GM21390 (cell line): Measurements from ENCODE around the gene KRTAP5-4.
"Not testable (repeated sequence)": the region's sequence is repeated elsewhere in the genome, so short reads cannot be mapped to it uniquely, and the experiment has no call there.

Experiments used
- ATAC-seq: cut with Tn5 transposase; IDR thresholded peaks from one replicate; pipeline ENCODE4 v1.9.1; 2021; ENCODE audit not compliant: unreplicated experiment

The KRTAP5-4 gene

DNA sequence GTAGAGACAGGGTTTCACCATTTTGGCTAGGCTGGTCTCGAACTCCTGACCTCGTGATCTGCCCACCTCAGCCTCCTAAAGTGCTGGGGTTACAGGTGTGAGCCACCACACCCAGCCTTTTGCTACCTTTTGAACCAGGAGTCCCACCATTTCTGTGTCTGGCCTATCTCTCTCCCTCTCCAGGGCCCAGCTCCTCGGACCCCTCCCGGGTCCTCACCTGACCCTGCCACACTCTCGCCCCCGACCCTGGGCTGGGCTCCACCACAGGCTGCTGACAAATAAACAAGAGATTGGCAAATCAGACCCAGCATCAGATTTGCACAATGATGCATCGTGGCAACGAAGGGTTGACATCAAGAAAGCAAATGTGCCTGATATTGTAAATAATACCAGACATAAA, 16.4 kb upstream of the KRTAP5-4 start:
- ATAC-seq, result no peak

- ATAC-seq, result no peak
Measured at GRCh38 chr11:1637628-1638027, 15.7 kb upstream of the KRTAP5-4 start.

DNA sequence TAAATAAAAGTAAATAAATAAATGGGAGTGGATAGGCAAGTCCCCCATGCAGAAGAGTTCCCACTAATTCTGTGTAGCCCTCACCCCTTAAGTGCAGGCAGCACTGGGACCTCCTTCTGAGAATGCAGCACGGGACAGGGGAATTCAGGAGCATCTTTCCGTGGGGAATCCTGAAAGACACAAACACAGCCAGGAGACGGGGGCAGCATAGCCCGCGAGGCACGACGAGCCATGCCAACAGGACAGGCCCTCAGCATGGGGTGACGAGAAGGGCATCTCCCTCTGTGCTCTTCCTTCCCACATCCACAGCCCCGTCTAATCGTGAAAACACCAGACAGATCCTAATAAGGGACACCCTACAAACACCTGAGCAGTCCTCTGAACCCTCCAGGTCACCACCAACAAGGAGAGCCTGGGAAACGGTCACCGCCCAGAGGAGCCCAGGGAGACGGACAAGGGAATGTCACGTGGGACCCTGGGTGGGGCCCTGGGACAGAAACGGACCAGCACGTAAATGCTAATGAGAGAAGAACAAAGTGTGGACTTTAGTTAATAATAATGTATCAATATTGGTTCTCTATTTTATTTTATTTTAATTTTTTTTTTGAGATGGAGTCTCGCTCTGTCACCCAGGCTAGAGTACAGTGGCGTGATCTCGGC, 14.5 kb upstream of the KRTAP5-4 start:
- ATAC-seq, result no peak

DNA sequence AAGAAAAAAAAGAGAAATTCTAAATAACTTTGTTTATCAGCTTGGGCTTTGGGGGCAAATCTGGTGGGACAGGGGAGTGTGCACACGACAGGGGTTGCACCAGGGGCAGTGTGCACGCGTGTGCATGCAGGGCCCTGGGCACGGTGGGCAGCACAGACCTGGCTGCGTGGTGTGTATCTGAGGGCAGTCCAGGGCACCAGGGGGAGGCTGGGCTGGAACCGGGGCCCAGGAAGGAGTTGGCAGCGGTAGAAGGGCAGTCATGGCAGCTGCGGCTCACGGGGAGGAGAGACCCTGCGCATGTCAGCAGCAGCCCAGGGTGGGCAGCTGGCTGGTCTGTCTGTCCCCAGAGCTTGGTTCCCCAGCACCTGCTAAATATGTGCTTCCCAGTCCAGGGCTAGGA, 11.9 kb upstream of the KRTAP5-4 start:
- ATAC-seq, result no peak

DNA sequence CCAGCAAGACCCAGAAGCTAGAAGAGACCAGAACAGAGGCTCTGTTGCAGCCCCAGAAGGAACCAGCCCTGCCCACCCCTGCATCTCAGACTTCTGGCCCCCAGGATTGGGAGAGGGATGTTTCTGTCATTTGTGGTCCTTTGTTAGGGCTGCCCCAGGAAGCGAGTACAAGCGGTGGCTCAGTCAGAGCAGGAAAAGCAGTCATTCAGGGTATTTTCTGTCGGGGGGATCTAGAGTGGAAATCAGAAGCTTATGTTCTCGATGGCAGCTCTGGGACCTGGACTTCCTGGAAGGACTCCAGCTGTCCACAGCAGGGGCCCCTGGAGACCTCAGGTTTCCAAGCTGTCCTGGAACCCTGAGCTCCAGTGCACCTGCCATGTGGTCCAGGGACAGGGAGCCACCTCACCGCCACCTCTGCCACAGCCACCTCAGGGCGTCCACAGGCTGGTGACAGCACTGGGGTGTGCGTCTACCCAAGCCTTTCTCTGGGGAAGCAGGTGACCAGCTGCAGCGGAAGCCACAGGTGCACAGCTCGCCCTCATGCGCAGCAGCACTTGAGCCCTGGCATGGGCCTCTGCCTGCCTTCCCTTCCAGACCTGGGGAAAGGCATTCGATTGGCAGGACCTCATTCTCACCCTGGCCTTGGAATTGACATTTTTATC, 10.2 kb upstream of the KRTAP5-4 start:
- ATAC-seq, result no peak

- no peak for ATAC-seq
Measured at GRCh38 chr11:1631066-1631568, 9.2 kb upstream of the KRTAP5-4 start.

DNA sequence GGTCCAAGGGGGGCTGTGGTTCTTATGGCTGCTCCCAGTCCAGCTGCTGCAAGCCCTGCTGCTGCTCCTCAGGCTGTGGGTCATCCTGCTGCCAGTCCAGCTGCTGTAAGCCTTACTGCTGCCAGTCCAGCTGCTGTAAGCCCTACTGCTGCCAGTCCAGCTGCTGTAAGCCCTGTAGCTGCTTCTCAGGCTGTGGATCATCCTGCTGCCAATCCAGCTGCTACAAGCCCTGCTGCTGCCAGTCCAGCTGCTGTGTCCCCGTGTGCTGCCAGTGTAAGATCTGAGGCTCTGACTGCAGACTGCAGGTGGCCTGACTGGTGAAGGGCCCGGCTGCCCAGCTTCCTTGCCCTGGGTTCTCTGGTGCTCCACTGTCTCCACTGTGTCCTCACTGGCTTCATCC, 8.3 kb upstream of the KRTAP5-4 start:
- no peak for ATAC-seq

DNA sequence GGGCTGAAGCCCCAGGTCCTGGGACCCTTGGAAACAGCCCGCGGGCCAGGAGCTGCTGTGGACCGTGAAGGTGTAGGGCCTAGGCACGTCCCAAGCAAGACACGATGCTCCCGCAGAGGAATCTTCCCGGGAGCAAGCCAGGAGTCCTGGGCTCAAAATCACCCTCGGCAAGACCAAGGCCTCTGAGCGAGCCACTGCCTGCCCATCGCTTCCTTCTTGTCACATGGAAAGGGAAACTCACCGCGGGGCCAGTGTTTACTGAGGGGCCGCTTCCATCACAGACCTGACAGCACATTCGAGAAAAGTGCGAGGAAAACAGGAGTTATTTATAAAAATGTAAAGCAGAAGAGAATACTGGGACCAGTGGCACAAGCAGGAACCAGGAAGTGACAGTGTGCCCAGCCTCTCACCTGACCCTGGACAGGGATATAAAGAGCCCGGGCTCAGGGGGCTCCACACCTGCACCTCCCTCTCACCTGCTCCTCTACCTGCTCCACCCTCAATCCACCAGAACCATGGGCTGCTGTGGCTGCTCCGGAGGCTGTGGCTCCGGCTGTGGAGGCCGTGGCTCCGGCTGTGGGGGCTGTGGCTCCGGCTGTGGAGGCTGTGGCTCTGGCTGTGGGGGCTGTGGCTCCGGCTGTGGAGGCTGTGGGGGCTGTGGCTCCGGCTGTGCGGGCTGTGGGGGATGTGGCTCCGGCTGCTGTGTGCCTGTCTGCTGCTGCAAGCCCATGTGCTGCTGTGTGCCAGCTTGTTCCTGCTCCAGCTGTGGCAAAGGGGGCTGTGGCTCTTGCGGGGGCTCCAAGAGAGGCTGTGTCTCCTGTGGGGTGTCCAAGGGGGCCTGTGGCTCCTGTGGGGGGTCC, 7.6 kb upstream of the KRTAP5-4 start, which contains the start of gene KRTAP5-5:
Gene KRTAP5-5, plus strand, starts transcription at position 450 of the 860 bp plus-strand sequence. Its CDS starts 66 bp downstream, at position 516.
- no peak for ATAC-seq

- no peak for ATAC-seq
Measured at GRCh38 chr11:1628506-1629325, 6.8 kb upstream of the KRTAP5-4 start.

GRCh38 chr11:1625541-1625940, 3.6 kb upstream of the KRTAP5-4 start:
- no peak for ATAC-seq

GRCh38 chr11:1624621-1625020, 2.7 kb upstream of the KRTAP5-4 start:
- ATAC-seq, result no peak

GRCh38 chr11:1623716-1624115, 1.8 kb upstream of the KRTAP5-4 start:
- no peak for ATAC-seq

- ATAC-seq, result no peak
Measured at GRCh38 chr11:1619449-1619848, 2.5 kb downstream of the KRTAP5-4 start.

DNA sequence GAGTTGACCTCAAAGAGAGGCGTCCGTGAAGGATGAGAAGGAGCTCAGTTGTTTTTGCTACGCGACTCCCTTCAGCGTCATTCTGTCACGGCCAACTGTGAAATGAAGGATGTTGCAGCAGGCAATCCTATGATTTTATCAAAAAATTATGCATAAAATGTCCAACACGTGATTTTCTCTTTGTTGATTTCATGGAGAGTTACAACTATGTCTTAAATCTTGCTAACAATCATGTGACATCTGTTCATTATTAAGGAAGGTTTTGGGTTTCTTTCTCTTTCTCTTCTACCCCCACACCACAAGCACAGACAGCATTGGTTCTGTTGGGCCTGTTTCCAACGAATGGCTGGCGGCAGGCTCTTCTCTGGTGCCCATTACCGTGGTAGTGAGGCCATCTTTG, 3.7 kb downstream of the KRTAP5-4 start:
- no peak for ATAC-seq

GRCh38 chr11:1608363-1608762, 13.6 kb downstream of the KRTAP5-4 start, which contains the start of gene KRTAP5-3:
Gene KRTAP5-3 (minus strand): TSS chr11:1608463. CDS start chr11:1608385, 78 bp downstream.
- no peak for ATAC-seq

GRCh38 chr11:1607901-1608300, 14.0 kb downstream of the KRTAP5-4 start:
- ATAC-seq, result not testable (repeated sequence)

GRCh38 chr11:1607156-1607845, 14.6 kb downstream of the KRTAP5-4 start:
- not testable (repeated sequence) for ATAC-seq

DNA sequence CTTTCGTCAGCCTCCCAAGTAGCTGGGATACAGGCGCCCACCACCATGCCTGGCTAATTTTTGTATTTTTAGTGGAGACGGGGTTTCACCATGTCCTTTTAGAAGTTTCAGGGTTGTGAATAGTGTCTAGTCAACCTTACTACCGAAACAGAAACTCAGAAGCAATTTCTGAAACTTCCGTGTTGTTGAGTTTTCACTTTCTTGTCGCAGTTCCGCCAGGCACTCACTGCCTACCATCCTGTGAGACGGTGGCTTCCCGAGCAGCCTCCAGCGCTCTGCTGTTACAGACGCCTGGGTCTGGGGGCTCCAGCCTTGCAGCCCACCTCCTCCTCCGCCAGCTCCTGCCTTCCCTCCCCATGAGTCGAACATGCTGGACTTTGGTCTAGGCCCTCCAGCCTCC, 16.0 kb downstream of the KRTAP5-4 start:
- peak; percentile 91 for ATAC-seq

- no peak for ATAC-seq
Measured at GRCh38 chr11:1604711-1605110, 17.2 kb downstream of the KRTAP5-4 start.

DNA sequence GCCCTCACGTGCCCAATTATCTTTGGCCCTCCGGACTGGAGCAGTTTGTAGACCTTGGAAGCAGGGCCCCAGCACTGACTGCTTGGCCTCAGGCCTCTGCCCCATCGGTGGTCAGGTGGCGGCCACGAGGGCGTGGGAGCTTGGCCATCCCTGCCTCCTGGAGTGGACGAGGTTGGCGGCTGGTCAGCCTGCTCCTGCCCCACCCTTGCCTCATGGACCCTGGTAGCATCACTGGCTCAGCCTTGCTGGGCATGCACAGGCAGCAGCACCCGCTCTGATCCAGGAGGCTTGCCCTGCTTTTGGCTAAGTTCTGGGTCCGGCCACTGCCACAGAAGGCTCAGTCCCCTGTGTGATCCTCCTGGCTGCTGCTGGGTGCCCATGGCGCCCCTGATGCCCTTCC, 17.8 kb downstream of the KRTAP5-4 start:
- no peak for ATAC-seq
